NCI-H2029 (cell line): ENCODE results near the gene SPINK13.
"Not testable (repeated sequence)": the region's sequence is repeated elsewhere in the genome, so short reads cannot be mapped to it uniquely, and the experiment has no call there.

Experiments used
- DNase-seq: peaks from one replicate; lab custom pipeline; 2025; lab: John Stamatoyannopoulos, UW

Gene SPINK13, protein sequence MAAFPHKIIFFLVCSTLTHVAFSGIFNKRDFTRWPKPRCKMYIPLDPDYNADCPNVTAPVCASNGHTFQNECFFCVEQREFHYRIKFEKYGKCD

DNA sequence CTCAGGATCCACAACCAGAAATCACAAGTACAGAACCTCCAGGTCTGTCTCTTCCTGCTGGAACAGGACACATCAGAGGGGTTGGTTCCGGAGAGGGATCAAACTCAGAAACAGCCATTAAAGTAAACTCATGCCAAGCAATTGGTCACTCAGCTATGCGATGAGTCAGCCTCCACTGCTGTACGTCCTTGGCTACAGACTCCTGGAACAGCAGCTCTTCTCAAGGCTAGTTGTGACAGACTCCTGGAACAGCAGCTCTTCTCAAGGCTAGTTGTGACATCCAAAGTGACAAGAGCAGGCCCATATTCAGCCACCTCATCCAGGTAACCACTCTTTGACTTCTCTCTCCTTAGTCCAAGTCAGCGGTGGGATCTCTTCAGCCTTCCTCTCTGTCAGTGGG is at the start of gene SPINK13:
SPINK13 (plus strand) TSS at position 229 of the 400 bp plus-strand sequence. CDS start 1,279 bp downstream, outside the sequence.
- DNase-seq = no peak

DNA sequence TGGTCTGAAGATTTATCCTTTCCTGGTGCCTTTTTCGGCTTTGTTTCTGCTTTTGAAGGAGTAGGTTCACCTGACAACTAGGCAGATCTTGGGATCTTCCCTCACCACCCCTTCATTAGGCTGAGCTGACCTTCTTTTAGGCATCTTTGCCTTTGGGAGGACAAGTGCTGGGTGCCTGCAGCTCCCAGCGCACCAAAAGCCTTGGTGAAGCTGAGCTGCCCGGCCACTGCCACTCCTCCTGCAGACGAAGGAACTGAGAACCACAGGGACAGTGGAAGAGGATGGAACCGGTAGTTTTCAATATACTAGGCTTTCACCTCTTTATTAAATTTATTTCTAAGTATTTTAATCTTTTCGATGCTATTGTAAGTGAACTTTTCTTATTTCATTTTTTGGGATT is 47.1 kb upstream of the SPINK13 start:
- DNase-seq = no peak

DNA sequence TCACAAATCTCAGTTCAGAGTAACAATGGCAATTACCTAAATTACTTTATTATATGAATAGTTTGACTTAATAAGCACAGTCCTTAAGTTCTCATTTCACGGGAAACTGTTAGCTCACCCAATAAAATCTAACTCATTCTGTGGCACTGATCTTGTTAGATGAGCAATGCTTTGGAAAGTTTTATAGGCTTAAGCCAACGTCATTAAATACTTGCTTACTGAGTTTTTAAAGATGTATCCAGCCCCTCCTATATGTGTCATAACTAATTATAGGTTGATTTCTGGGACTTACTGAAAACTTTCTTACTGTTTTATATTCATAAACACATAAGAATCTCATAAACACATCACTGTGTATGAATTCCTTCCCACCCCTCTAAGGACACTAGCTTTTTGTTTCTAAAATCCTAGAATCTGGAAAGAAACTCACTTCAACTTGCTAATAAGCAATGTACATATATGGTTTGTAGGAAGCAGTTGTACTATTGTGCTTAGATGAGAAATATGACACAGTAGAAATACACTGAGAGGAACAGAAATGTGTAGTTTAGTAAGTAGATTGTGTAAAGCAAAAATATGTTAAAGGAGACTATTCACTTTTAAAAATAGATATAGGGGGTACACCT is 44.4 kb upstream of the SPINK13 start:
- no peak for DNase-seq

DNA sequence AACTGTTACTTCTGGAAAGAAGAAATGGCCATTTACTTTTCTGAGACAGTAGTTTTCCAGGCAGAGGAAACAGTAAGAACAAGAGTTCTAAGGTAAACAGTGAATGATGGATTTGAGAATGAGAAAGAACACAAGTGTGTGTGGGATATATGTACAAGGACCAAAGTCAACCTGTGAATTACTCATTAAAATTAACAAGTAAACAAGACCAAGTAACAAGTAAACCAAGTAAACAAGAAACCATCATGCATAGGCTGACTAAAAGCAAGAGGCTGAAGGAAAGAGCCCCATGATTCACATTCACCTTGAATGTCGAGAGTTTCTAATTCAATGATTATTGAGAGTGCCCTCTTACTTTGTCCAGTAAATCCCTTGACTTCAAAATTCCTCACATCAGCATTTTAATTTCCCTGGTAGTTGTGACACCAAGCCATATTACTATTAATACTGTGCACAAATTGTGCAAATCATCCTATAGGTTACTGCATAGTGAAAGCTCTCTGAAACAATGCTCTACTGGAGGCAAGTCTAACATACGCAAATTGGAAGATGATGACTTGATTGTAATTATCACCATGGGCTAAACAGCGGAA is 40.1 kb upstream of the SPINK13 start:
- no peak for DNase-seq

DNA sequence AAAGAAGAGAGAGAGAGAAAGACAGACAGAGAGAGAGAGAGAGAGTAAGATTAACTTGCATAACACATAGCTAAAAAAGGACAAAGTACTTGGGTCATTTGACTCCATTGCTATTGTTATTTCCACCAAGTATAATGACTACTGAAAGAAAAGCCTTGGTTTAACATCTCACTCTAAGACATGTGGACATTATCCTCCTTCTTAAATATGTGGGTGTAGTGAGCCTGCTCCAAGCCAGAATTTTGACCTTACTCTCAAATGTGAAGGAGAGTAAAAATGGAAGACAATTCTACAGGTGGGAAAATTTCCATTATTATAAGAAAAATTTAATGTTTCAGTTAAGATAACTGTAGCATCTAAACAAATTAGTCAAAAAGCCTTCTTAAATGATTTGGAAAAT is 38.8 kb upstream of the SPINK13 start:
- no peak for DNase-seq

DNA sequence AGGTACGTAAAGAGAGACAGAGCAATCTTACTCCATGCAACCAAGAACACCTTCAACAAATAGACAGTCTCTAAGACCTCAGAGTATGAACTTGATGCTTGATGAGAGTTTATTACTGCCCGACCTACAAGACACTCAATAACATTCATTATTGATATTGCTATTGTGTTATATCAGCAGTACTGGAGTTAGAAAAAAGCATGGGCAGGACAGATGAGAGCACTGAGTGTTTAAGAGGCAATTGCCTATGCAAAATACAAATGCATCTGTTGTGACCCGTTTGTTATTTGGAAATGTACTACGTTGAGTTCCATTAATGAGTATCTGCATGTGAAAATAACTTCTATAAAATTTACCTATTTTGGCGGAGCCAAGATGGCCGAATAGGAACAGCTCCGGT is 38.4 kb upstream of the SPINK13 start:
- DNase-seq = no peak

DNA sequence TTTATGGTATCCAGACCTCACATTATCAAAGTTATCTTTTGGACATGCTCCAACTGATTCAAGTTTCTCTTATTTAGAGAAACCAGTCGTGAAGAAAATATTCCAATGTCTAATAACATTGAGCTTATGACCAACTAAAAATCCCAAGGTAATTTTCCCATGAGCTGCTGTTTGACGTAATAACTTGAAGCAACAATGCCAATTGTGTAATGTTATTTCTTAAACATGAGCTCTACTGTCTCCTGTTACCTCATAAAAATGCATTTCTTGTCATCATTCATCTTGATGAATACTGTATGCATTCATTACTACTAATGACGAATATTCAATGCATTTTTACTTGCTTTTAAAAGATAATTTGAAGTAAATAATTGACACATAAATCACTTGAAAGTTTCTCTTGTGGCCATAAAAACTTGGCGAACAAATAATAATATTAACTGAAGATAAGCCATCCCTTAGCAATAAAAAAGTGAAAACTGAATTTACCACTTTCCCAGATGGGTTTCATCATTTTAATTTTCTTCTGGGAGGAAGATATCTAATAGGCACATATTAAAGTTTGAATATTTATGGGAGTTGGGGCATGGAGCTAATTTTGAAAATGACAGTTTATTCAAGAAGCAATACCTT is 30.7 kb upstream of the SPINK13 start:
- no peak for DNase-seq

DNA sequence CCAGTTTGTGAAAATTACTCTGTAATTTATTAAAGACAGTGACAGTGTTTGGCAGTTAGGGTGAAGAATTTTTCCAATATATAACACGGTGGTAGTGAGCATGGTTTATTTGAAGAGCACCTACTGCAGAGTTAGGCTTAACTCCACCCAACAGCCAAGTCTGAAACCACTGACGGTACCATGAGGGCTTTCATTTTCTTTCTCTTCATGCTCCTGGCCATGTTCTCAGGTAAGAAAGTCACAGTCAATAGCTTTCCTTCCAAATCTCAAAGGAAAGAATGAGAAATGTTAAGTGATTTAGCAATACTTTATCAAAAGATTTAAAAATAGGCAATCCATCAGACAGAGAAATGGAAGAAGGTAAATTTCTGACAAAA is 30.2 kb upstream of the SPINK13 start, which contains the start of gene MARCOL:
MARCOL (plus strand) TSS at position 108 of the 377 bp plus-strand sequence; CDS start at position 181, 73 bp downstream.
- DNase-seq = no peak

DNA sequence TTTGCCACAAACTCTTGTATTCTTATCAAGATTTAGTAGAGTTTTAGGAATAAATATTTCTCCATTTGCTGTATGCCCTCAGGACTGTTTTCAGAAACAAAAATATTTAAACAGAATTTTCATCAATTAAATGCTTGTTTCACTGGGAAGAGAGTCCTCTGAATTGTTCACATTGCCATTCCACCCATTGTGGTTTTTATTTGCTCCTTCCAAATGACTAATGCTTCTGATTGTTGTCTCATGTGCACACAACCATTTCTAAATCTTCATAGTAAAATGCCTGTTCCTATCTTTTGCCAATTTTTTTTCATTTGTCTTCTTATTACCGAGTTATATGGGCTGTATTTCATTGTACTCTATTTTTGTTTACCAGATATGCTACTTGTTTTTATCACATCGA is 19.7 kb upstream of the SPINK13 start:
- no peak for DNase-seq

DNA sequence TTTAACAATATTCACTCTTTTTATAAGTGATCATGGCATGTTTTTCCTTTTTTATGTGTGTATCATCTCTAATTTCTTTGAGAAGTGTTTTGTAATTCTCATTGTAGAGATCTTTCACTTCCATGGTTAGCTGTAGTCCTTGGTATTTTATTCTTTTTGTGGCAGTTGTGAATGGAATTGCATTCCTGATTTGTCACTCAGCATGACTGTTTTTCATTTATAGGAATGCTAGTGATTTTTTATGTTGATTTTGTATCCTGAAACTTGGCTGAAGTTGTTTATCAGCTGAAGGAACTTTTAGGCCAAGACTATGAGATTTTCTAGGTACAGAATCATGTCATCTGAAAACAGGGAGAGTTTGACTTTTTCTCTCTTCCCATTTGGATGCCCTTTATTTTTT is 13.1 kb upstream of the SPINK13 start:
- no peak for DNase-seq

DNA sequence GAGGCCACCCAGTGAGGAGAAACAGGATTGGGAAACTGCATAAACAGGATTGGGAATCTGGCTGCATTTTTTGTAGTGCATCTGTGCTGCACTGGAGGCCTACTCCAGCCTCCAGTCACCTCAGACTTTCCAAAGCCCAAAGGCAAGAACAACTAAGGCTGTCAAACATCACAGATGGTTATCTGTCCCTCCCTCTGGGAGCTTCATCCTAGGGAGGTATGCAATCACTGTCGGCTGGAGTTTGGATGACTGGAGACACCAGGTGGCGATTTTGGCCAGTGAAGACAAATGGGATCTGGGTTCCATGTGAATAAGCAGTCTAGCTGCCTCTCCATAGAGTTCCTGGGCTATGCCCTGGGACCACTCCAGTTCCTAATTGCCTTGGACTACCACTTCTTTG is 9.3 kb upstream of the SPINK13 start:
- DNase-seq = no peak

DNA sequence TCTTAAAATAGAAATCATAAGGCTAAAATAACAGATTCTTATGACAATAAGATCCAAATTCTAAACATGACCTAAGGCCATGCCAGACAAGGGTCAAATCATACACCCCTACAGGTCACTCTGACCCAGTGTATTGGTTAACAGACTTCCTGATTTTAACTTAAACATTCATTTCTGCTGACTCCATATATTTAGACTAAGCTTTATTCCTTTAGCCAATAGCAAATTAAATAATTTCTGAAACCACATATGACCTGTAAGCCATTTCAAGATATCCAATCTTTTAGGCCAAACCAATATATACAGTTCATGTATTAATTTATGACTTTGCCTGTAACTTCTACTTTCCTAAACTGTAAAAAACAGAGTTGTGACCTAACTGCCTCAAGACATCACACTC is 7.4 kb upstream of the SPINK13 start:
- no peak for DNase-seq

DNA sequence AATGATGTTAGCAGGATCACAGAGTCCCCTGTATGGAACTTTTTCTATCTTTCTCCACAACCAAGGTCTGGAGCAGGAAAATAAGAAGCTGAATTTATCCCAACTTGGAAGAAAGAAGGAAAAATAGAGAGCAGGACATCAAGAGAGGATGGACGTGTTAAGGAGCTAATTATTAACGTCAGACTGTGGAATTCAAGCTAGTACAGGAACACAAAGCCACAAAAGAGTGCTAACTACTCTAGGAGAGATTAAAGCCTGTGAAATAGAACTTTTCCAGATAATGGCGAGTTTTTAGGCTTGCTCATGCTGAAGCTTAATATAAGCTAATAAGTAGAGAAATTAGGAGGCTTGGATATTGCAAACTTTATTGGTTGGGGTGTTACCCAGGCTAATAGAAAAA is 632 bp upstream of the SPINK13 start:
- DNase-seq = no peak

DNA sequence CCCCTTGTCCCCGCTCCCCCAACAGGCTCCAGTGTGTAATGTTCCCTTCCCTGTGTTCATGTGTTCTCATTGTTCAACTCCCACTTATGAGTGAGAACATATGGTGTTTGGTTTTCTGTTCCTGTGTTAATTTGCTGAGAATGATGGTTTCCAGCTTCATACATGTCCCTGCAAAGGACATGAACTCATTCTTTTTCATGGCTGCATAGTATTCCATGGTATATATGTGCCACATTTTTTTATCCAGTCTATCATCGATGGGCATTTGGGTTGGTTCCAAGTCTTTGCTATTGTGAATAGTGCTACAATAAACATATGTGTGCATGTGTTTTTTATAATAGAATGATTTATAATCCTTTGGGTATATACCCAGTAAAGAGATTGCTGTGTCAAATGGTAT is 6.5 kb downstream of the SPINK13 start:
- DNase-seq = not testable (repeated sequence)

DNA sequence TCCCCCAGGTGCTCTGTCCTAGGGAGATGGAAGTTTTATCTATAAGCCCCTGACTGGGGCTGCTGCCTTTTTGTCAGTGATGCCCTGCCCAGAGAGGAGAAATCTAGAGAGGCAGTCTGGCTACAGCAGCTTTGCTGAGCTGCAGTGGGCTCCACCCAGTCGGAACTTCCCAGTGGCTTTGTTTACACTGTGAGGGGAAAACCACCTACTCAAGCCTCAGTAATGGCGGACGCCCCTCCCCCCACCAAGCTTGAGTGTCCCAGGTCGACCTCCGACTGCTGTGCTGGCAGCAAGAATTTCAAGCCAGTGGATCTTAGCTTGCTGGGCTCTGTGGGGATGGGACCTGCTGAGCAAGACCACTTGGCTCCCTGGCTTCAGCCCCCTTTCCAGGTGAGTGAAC is 12.3 kb downstream of the SPINK13 start:
- DNase-seq = not testable (repeated sequence)

DNA sequence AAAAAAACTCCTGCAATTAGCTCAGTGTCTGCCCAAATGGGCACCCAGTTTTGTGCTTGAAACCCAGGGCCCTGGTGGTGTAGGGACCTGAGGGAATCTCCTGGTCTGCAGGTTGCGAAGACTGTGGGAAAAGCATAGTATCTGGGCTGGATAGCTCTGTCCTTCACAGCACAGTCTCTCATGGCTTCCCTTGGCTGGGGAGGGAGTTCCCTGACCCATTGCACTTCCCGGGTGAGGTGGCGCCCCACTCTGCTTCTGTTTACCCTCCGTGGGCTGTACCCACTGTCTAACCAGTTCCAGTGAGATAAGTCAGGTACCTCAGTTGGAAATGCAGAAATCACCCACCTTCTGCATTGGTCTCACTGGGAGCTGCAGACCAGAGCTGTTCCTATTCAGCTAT is 12.7 kb downstream of the SPINK13 start:
- not testable (repeated sequence) for DNase-seq

DNA sequence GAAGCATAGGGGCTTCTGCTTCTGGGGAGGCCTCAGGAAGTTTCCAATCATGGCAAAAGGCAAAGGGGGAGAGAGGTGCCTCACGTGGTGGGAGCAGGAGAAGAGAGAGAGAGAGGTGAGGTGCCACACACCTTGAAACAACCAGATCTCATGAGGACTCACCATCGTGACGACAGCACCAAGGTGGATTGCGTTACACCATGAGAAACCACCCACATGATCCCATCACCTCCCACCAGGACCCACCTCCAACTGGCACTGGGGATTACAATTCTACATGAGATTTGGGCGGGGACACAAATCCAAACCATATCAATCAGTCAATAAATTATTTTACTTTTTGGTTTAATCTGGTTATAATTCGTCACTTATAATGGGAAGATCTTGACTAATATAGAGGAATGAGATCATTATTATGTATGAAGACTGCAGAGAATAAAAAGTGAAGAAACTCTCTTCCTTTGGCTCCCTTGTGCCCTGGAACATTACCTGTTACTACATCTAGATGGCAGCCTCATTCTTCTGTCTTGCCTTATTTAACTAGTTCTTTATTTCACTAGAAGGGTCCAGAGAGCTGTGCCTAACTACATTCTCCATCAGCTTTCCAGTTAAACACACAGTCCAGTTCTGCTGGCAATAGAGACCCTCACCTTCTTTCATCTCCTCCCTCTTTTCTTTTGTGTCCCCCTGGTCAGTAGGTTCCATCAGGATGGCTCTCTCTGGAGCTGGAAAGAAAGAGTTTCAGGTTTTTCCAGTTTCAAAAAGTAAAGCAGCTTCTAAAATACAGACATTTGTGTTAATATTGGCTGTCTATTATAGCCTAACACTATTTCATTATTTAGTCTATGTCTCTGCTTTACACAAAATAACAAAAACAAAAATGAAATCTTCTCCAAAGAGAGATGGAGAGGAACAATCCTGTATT is 21.9 kb downstream of the SPINK13 start:
- peak; percentile 7 for DNase-seq

DNA sequence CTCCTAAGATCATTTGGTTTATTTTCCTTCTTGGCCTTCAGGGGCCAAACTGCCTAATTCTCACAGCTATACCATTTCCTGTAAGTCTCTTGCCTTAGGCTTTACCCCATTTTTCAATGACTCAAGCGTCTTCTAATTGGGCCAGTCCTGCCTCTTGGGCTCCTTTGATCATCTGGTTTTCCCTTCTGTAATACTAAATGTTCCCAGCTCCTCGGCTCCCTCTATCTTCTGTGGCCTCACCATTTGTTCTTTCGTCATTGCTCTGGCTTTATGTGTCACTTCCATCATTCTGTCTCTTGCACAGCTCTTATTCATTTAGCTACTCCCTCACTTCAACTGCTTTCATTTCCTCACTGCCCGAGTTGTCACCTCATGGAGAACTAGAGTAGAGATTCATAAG is 29.1 kb downstream of the SPINK13 start:
- DNase-seq = no peak

DNA sequence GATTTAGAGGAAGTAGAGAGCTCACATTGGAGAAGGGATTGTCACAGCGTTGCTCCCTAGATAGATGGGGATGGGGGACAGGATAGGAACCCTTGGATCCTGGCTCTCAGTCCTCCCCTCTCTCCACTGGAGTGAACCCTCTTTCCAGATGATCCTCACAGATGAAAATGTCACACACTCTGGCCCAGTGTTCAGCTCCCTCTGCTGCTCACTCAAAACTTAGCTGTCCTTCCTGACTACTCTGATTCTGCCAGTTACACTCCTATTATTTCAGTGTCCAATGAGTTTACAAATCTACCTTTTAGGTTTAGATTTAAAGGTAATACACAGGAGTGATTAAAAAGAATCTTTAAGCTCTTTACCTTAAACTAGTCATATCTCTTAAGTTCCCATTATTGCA is 37.9 kb downstream of the SPINK13 start:
- no peak for DNase-seq

DNA sequence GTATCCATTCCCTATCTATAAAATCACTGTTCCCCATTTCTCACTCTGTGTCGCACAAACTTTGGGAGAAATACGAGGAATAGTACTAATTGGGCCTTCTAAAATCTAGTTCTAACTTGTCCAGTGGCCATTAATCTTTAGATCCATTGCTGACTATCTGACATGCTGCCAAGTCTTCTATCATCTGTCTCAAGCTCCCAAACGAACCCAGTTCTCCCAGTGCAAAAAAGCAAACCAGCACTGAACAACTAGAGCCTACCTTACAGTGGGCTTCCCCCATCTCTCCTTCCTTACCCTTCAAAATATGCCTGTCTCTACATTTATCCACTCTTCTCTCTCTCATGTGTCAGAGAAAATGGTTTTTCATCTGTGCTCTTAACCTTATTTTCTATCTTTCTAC is 40.4 kb downstream of the SPINK13 start:
- DNase-seq = no peak

DNA sequence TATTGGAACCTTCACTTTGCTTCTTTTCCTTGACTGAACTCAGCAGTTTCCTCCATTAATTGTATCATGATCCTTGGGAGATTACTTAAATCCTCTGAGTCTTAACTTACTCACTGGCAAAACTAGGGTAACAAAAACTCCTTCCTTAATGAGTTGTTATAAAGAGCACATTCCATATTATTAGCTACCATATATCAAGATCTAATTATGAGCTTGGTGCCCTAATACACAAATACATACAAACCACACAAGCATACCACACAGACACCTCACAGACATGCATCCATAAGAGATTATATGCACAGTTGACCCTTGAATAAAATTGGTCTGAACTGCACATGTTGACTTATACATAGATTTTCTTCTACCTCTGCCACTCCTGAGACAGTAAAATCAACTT is 41.2 kb downstream of the SPINK13 start:
- DNase-seq = no peak

DNA sequence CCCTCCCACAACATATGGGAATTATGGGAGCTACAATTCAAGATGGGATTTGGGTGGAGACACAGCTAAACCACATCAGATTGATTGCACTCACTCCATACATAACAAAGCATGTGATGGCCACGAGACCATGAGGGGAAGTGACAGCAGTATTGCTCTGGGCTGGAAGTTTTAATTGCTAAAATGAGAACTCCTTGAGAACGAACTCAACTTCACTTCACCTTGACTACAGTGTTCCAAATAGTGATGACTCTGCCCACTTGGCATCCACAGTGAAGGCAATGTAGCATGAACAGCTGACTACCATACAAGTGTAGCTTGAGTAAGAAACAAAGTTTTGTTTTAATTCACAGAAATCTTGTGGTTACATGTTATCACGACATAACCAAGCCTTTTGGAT is 42.9 kb downstream of the SPINK13 start:
- no peak for DNase-seq
